HG03520 (cell line): Measurements from ENCODE around the gene CTSA.
A peak's percentile ranks its signal among the peaks of the same experiment; 100 is the strongest.

Experiments used
- ATAC-seq: cut with Tn5 transposase; IDR thresholded peaks from one replicate; pipeline ENCODE4 v1.9.1; 2021; ENCODE audit warnings: mild to moderate bottlenecking, moderate library complexity; ENCODE audit not compliant: unreplicated experiment

CTSA gene

DNA sequence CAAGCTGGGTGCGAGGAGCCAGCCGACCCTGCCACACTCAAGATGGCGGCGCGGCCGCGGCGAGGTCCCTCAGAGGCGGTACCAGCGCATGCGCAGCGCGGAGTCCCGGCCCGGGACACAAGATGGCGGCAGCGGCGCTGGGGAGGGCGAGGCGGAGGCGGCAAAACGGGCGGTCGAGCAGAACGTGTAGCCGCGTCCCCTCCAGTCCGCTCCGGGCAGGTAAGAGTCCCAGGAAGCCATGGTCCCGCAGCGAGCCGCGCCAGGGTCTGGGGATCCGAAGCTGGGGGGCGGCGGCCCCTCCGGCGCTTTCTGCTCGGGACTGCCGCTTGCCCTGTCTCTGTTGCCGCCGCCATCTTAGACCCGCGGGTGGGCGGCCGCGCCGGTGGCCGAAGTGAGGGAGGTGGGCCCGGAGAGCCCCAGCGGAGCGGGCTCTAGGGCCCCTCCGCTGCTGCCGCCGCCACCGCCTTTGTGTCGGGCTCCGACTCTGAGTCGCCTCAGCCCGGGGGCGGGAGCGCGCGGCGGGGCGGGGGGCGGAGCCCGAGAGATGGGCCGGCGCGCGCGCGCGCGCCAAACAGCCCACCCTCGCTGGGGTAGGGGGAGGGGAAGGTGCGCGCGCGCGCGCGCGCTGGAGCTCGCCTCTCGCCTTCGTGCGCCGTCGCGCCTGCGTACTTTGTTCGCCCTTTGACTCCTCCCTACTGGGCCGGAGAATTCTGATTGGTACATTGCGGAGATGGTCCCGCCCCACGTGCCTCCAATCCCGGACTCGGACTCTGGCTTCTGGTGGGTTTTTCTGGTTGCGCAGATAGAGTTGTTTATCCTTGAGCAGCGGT is 43.7 kb downstream of the CTSA start, which contains the start of gene PCIF1:
PCIF1 (plus strand) TSS at position 98 of the 830 bp plus-strand sequence. CDS start 4,317 bp downstream, outside the sequence.
- ATAC-seq, result peak; percentile 60

DNA sequence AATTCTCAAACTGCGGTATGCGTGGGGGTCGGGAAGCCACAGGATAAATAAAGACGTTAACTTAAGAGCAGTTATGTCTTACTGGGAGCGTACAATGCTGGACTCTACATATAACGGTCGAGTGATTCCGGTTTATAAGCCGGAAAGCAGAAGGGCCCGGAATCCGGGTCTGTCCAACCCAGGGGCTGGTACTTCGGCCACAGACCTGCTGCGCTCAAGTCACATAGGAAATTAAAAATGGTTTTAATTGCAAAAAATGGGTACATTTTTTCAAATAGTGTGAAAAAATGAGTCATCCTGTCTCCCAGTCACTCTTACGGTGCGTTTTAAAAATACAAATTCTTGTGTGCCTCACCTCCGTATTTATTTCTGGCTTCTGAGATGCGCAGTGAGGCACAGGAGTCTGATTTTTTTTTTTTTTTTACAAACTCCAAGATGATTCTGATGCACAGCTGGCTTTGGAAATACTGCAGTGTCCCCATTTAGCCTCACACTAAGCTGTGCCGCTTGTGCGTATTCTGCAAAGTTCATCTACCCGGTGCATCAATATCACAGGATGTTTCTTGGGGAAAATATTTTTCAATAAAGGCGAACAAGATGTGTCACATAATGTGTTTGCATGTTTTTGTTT is 44.4 kb downstream of the CTSA start:
- ATAC-seq, result no peak

DNA sequence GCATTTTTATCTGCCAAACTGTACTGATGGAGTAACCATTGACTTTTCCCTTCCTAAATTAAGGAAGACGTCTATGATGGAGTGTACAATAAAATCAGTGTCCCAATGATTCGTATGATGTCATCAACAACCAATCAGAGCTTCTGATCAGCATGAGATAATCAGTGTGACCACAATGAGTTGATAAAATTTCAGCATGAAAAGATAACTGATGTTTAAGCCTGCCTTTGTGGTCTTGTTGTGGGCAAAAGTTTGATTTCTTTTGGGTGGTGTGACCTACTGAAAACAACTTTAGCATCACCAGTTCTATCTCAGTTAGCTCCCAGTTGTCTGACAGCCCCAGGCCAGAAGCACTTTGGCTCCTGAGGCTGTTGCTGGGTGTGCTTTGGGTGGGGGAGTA is 46.6 kb downstream of the CTSA start:
- ATAC-seq, result no peak

DNA sequence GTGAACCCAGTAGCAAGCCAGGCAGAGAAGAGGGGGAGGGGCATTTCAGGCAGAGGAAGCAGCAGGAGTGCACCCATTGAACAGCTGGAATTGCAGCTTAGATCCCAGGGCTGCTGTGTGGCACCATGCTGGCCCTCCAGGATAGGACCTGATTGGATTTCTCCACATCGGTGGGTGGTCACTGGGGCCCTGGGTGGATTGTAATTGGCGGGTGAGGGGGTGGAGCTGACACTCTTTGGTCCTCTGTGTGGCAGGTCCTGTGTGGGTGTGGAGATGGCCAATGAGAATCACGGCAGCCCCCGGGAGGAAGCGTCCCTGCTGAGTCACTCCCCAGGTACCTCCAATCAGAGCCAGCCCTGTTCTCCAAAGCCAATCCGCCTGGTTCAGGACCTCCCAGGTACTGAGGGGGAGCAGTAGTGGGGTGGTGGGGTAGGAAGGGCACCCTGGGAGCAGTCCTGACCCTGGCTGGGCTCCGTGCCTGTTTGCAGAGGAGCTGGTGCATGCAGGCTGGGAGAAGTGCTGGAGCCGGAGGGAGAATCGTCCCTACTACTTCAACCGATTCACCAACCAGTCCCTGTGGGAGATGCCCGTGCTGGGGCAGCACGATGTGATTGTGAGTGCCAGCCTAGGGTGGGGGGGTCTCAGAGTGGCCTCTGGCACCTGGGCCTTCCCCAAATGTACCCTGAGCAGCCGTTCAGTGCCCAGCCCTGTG is 47.7 kb downstream of the CTSA start:
- no peak for ATAC-seq

DNA sequence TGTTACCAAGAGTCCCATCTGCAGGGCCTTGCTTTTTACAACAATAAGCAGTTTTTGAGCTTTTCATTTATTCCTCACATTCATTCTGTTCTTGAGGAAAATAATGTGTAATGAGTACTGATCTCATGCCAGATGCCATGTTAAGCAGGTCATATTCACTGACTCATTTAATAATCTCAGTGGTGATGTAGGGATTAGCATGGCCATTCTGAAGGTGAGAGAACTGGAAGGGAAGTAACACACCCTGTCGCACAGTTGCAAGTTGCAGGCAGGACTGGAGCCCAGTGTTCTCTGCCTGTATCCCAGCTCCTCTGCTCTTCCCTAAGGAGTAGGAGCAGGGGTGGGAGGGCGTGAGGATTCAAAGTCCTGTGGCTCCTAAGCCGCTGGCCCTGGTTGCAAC is 48.9 kb downstream of the CTSA start:
- ATAC-seq, result no peak

DNA sequence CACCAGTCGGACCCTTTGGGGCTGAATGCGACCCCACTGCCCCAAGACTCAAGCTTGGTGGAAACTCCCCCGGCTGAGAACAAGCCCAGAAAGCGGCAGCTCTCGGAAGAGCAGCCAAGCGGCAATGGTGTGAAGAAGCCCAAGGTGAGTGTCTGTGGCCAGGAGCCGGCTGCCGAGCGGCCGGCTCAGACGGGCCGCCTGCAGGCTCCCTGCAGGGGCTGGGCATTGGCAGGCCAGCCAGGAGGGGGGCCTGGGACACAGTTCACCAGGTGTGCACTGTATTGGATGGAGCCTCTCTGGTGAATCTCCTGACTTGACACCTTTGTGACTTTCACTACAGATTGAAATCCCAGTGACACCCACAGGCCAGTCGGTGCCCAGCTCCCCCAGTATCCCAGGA is 49.3 kb downstream of the CTSA start:
- ATAC-seq, result no peak

DNA sequence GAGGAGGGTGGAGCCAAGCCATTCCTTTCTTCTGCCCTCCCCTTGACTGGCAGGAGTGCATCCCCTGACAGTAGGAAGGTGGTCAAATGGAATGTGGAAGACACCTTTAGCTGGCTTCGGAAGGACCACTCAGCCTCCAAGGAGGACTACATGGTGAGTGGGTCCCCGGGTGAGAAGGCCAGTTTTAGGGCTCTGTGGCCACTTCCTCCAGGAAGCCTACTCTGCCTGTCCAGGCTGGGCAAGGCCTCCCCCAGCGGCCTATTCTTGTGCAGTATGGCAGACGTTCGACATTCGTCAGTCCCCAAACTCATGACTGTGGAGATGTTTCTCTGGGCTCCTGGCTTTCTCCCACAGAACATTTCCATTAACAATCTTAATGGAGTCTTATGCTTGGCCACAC is 52.5 kb downstream of the CTSA start:
- ATAC-seq, result no peak

DNA sequence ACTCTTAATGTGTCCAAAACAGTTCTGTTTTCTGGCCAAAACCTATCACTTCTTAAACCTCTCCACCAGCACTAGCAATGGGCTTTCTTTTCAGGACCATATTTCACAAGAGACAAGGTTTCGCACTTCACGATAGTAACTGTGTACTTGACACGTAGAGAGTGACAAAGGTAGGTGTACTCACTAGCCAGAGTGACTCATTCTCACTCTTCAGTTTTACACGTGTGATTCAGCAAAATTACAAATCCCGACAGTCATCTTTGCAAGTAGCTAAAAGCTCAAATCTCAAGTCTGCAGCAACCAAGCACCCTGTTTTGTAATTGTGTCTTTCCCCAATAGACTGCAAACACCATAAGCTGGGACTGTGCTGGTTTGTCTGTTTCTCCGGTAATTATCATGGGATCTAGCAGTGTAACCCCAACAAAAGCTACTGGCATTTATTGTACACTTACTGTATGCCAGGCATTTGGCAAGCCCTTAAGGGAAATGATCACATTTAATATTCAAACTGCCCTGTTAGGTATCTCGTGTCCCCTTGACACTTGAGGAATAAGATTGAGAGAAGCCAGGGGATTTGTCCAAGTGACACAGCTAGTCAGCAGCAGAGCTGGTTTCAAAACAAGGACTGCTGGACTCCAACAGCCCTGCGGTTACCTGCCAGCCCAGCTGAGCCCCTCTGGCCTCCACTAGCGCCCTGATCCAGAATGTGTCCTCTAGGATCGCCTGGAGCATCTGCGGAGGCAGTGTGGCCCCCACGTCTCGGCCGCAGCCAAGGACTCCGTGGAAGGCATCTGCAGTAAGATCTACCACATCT is 53.2 kb downstream of the CTSA start:
- no peak for ATAC-seq

DNA sequence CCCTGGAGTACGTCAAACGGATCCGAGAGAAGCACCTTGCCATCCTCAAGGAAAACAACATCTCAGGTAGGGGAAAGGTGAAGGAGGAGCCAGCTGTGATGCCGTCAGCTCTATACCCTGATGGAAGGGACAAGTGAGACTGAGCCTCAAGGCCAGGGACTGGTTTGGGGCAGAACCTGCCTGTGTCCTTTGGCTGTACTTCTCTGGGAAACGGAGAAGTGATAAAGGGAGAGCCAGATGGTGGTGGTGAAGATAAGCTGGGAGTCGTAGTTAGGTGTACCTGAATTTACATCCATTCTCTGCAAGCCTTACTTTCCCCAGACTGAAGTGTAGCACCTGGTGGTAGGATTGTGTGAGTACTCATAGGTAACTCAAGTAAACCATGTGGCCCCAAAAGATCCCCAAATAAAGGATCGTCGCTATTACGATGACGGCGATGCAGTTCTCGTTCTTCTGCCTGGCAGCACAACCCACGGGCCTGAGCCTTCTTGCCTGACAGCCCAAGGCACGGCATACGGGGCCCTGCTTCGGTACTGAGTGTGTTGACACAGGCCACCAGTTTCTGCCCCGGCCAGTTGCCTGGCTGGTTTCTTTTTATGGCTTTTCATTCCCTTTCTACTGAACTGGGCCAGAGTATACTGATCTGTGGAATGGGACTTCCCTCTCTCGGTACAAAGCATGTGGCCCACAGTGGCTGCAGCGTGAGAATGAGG is 54.0 kb downstream of the CTSA start:
- ATAC-seq, result no peak

DNA sequence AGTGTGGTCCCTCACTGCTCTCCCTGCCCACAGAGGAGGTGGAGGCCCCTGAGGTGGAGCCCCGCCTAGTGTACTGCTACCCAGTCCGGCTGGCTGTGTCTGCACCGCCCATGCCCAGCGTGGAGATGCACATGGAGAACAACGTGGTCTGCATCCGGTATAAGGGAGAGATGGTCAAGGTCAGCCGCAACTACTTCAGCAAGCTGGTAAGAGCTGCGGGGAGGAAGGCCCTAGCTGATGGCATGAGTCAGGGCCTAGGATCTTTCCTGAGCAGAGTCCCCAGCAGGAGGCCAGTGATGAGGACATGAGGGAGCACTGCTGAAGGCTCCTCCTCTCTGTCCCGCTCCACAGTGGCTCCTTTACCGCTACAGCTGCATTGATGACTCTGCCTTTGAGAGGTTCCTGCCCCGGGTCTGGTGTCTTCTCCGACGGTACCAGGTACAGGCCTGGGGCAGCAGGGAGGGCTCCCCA is 54.6 kb downstream of the CTSA start:
- no peak for ATAC-seq

DNA sequence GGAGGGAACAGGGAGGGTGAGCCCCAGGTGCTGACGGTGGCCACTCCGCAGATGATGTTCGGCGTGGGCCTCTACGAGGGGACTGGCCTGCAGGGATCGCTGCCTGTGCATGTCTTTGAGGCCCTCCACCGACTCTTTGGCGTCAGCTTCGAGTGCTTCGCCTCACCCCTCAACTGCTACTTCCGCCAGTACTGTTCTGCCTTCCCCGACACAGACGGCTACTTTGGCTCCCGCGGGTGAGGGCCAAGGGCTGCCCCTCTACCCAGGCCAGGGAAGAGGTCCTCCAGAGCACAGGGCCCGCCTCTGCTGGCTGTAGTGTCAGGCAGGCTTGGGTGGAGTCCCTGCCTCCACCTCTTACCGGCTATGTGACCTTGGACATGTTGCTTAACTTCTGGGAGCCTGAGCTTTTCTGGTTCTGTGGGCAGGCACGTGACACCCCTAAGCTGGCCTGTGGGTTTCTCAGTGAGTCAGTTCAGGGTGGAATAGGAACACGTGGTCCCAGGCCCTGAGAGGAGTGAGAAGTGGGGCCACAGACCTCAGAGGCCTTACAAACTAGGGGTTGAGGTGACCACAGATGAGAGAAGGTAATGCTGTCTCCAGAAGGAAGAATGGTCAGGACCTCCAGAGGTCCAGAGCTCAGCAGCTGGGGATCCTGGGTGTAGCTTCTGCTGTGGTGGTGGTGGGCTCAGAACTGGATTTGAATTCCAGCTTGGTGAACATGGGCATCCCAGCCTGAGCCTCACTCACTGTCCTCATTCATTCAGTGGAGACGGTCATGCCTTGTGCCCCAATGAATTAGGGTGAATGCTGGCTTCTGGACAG is 55.2 kb downstream of the CTSA start:
- no peak for ATAC-seq

DNA sequence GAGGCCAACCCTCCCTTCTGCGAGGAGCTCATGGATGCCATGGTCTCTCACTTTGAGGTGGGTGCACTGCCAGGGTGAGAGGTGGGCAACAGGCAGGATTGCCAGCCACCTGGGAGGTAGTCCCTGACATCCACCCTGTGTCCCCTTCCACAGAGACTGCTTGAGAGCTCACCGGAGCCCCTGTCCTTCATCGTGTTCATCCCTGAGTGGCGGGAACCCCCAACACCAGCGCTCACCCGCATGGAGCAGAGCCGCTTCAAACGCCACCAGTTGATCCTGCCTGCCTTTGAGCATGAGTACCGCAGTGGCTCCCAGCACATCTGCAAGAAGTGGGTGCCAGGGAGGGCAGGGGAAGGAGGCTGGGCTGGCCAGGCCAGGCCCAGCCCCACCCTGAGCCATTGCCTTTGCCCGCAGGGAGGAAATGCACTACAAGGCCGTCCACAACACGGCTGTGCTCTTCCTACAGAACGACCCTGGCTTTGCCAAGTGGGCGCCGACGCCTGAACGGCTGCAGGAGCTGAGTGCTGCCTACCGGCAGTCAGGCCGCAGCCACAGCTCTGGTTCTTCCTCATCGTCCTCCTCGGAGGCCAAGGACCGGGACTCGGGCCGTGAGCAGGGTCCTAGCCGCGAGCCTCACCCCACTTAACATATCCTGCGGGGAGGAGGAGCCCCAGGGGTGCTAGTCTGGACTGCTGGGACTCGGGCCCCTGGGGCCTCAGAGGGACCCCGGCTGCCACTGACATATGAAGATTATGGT is 56.2 kb downstream of the CTSA start:
- no peak for ATAC-seq

DNA sequence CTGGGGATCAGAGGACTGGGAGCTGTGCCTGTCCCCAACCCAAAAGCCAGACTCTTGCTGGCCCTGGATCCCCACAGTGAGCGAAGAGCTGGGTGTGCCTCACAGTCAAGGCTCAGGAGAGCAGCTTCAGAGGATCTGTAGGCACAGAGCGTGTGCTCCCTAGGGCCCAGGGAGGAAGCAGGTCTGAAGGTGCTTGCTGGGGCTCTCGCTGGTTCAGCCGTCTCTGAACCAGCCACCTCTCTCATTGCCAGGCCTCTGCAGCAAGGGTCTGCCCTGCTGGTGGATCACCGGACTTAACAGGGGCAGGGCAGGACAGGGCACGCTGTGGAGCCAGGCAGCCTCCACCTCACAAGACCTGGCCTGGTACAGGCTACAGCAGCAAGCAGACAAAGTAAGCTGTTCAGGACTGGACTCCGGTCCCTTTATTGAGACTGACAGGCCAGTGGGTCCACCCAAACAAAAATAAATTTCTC is 57.2 kb downstream of the CTSA start:
- ATAC-seq, result no peak
